Keratinocyte (primary cell): ENCODE results near the gene FMR1NB. TPM values are rescaled to one million over a fixed set of nuclear protein-coding genes. Genes with fewer than 3 reads are reported as not detected.

Experiments
- DNase-seq: peaks from one replicate; pipeline ENCODE4 v3.0.0-alpha.2; 2011; ENCODE audit warnings: low read depth, missing footprints, low spot score
- FAIRE-seq: peaks from 2 replicates; lab custom pipeline; 2011; peaks lifted over from hg19 to GRCh38; lab: Jason Lieb, UNC
- H2AFZ ChIP-seq: 2 replicates; pipeline ENCODE4 v1.6.0; 2012; ENCODE audit warnings: low read length, control low read depth, inconsistent platforms; ENCODE audit not compliant: control insufficient read depth
- H3K27ac ChIP-seq: 2 replicates; pipeline ENCODE4 v1.5.1; 2011; ENCODE audit warnings: low read length; ENCODE audit not compliant: control insufficient read depth, insufficient read depth
- H3K27me3 ChIP-seq: 3 replicates; pipeline ENCODE4 v1.6.0; 2011; ENCODE audit warnings: low read length; ENCODE audit not compliant: control insufficient read depth, insufficient read depth; ENCODE audit errors: extremely low read depth
- H3K36me3 ChIP-seq, 2 experiments: 2 replicates in 1 of 2; 3 replicates in 1 of 2; pipeline ENCODE4 v1.5.1; 2011; ENCODE audit warnings: low read length in 2 of 2, mild to moderate bottlenecking in 1 of 2; ENCODE audit not compliant: control insufficient read depth in 2 of 2, insufficient read depth in 2 of 2; ENCODE audit errors: extremely low read depth in 1 of 2
- H3K4me1 ChIP-seq: 3 replicates; pipeline ENCODE4 v1.5.1; 2011; ENCODE audit warnings: low read length; ENCODE audit not compliant: control insufficient read depth, insufficient read depth; ENCODE audit errors: extremely low read depth
- H3K4me2 ChIP-seq: 3 replicates; pipeline ENCODE4 v1.6.0; 2011; ENCODE audit warnings: low read depth, low read length; ENCODE audit not compliant: control insufficient read depth, insufficient read depth; ENCODE audit errors: extremely low read depth
- H3K4me3 ChIP-seq, 3 experiments: fragments of 200-600 bp in 1 of 3; sonication (generic) in 1 of 3; 2 replicates in 2 of 3; 3 replicates in 1 of 3; pipeline ENCODE4 v1.5.1; 2011 to 2016; ENCODE audit warnings: low read length in 3 of 3, mild to moderate bottlenecking in 3 of 3, control low read depth in 2 of 3, inconsistent platforms in 1 of 3, low read depth in 1 of 3, mixed read lengths in 1 of 3, mixed run types in 1 of 3, moderate library complexity in 1 of 3; ENCODE audit not compliant: control insufficient read depth in 2 of 3, insufficient read depth in 2 of 3; ENCODE audit errors: extremely low read depth in 1 of 3
- H3K79me2 ChIP-seq: 2 replicates; pipeline ENCODE4 v1.6.0; 2012; ENCODE audit warnings: low read length; ENCODE audit not compliant: control insufficient read depth, insufficient read depth
- H3K9ac ChIP-seq: 3 replicates; pipeline ENCODE4 v1.6.0; 2011; ENCODE audit warnings: low read length; ENCODE audit not compliant: control insufficient read depth, insufficient read depth; ENCODE audit errors: extremely low read depth
- H3K9me1 ChIP-seq: 3 replicates; pipeline ENCODE4 v1.6.0; 2011; ENCODE audit warnings: low read length; ENCODE audit not compliant: control insufficient read depth, insufficient read depth; ENCODE audit errors: extremely low read depth
- H3K9me3 ChIP-seq: 2 replicates; pipeline ENCODE4 v1.5.1; 2012; ENCODE audit warnings: low read depth, low read length; ENCODE audit not compliant: control insufficient read depth
- H4K20me1 ChIP-seq: 3 replicates; pipeline ENCODE4 v1.6.0; 2011; ENCODE audit warnings: low read length; ENCODE audit not compliant: control insufficient read depth, insufficient read depth; ENCODE audit errors: extremely low read depth
- CTCF ChIP-seq, 3 experiments: IDR thresholded peaks in 1 of 3; conservative IDR thresholded peaks in 1 of 3; optimal IDR thresholded peaks in 1 of 3; 2 replicates in 2 of 3; 3 replicates in 1 of 3; pipeline versions ENCODE3 to v1.5.1; 2011; ENCODE audit warnings: low read length in 3 of 3, mild to moderate bottlenecking in 3 of 3, moderate library complexity in 2 of 3, control low read depth in 1 of 3, inconsistent platforms in 1 of 3; ENCODE audit not compliant: insufficient read depth in 2 of 3; ENCODE audit errors: extremely low read depth in 1 of 3
- EZH2 ChIP-seq: IDR thresholded peaks from one replicate; pipeline ENCODE4 v1.6.1; 2012; ENCODE audit warnings: inconsistent platforms, mild to moderate bottlenecking, low read length, moderate library complexity
- dilution Hi-C: fragments of 300-500 bp; cut with MboI; formaldehyde crosslinking; loops from one replicate; pipeline ENCODE4 v1.7.0; 2020; ENCODE audit warnings: low sequenced_read_pairs; ENCODE audit not compliant: extremely low pct_ligation_motif_present
- polyA plus RNA-seq, 5 experiments: library from polyadenylated mRNA; depleted of rRNA in 3 of 5; stranded (reverse) in 3 of 5; stranded (forward) in 1 of 5; unstranded in 1 of 5; fragments of >200 nt; gene quantifications; 1 replicate in 1 of 5; 2 replicates in 3 of 5; 3 replicates in 1 of 5; pipeline versions ENCODE4 v1.2.1 to v1.2.3, GENCODE V29; 2011 to 2012; ENCODE audit warnings: missing spikeins in 2 of 5, low read depth in 1 of 5, low replicate concordance in 1 of 5

The FMR1NB gene
- polyA plus RNA-seq, 1 donor (not counting 4 experiments of a cell fraction or from before 2014, with no cell fraction given): not detected

- H3K79me2 ChIP-seq: no peaks in the 10 kb centered on the region
- H3K9ac ChIP-seq: no peak overlapping the region
- no peak overlapping the region for H3K4me2 ChIP-seq
- H3K27ac ChIP-seq: no peak overlapping the region
- no peaks in the 10 kb centered on the region for H3K36me3 ChIP-seq
- no peak for TF ChIP-seq EZH2
- TF ChIP-seq CTCF (optimal IDR thresholded peaks at IDR 0.05 in 1 of 3, IDR thresholded peaks at IDR 0.05 in 1 of 3, conservative IDR thresholded peaks at IDR 0.05 in 1 of 3; ENCODE audit: extremely low read depth in 1 of 3, insufficient read depth in 2 of 3, low read length in 3 of 3): no peak
- no peaks in the 10 kb centered on the region for H3K9me1 ChIP-seq
- dilution Hi-C loops: no loop called here
- FAIRE-seq (no peak), DNase-seq (no peak)
- H3K27me3 ChIP-seq: no peaks in the 10 kb centered on the region
- H3K9me3 ChIP-seq: no peaks in the 10 kb centered on the region
- H3K4me1 ChIP-seq: no peaks in the 10 kb centered on the region
- no peak overlapping the region for H2AFZ ChIP-seq
- H3K4me3 ChIP-seq: no peak overlapping the region
- no peaks in the 10 kb centered on the region for H4K20me1 ChIP-seq
Observed at GRCh38 chrX:147935156-147935758, 45.9 kb upstream of the FMR1NB start.

- Histone ChIP-seq H3K36me3 (peaks cover 0 to 2% of the 10 kb centered on the region in 2 experiments), H3K27ac (no peak overlapping the region), H3K79me2 (no peaks in the 10 kb centered on the region), H3K9me1 (no peaks in the 10 kb centered on the region), H3K4me2 (no peak overlapping the region), H3K9me3 (no peaks in the 10 kb centered on the region), H3K4me3 (no peak overlapping the region), H3K9ac (no peak overlapping the region), H3K4me1 (no peaks in the 10 kb centered on the region), H3K27me3 (no peaks in the 10 kb centered on the region), H2AFZ (no peak overlapping the region), H4K20me1 (no peaks in the 10 kb centered on the region)
- dilution Hi-C loops: no loop called here
- FAIRE-seq: no peak
- no peak for DNase-seq
- TF ChIP-seq EZH2 (no peak), CTCF (optimal IDR thresholded peaks at IDR 0.05 in 1 of 3, IDR thresholded peaks at IDR 0.05 in 1 of 3, conservative IDR thresholded peaks at IDR 0.05 in 1 of 3; ENCODE audit: extremely low read depth in 1 of 3, insufficient read depth in 2 of 3, low read length in 3 of 3) (no peak)
Observed at GRCh38 chrX:147945286-147945685, 35.9 kb upstream of the FMR1NB start.
